Astrocyte (in vitro differentiated cells and primary cell): ENCODE data around the gene MKNK2. TPM values are rescaled to one million over a fixed set of nuclear protein-coding genes. Genes with fewer than 3 reads are reported as not detected.

Source experiments
- DNase-seq: peaks from one replicate; pipeline ENCODE4 v3.0.0-alpha.2; 2010; ENCODE audit warnings: low read depth
- FAIRE-seq: peaks from 2 replicates; lab custom pipeline; 2011; peaks lifted over from hg19 to GRCh38; lab: Jason Lieb, UNC
- H2AFZ ChIP-seq: 2 replicates; pipeline ENCODE4 v1.6.0; 2012; ENCODE audit warnings: low read depth, low read length, inconsistent platforms
- H3K27ac ChIP-seq: 2 replicates; pipeline ENCODE4 v1.5.1; 2011; ENCODE audit warnings: low read depth, low read length, inconsistent platforms
- H3K27me3 ChIP-seq: 2 replicates; pipeline ENCODE4 v1.6.0; 2011; ENCODE audit warnings: low read length, inconsistent platforms; ENCODE audit not compliant: insufficient read depth
- H3K36me3 ChIP-seq: 2 replicates; pipeline ENCODE4 v1.5.1; 2011; ENCODE audit warnings: low read length, inconsistent platforms; ENCODE audit not compliant: insufficient read depth
- H3K4me1 ChIP-seq: 2 replicates; pipeline ENCODE4 v1.5.1; 2011; ENCODE audit warnings: low read length, inconsistent platforms; ENCODE audit not compliant: insufficient read depth
- H3K4me2 ChIP-seq: 2 replicates; pipeline ENCODE4 v1.6.0; 2012; ENCODE audit warnings: low read length, inconsistent platforms
- H3K4me3 ChIP-seq: 2 replicates; pipeline ENCODE4 v1.5.1; 2011; ENCODE audit warnings: low read depth, mild to moderate bottlenecking, low read length, inconsistent platforms; ENCODE audit not compliant: insufficient read depth
- H3K79me2 ChIP-seq: 2 replicates; pipeline ENCODE4 v1.6.0; 2012; ENCODE audit warnings: mild to moderate bottlenecking, low read length, inconsistent platforms; ENCODE audit not compliant: insufficient read depth
- H3K9ac ChIP-seq: 2 replicates; pipeline ENCODE4 v1.6.0; 2012; ENCODE audit warnings: mild to moderate bottlenecking, low read length, inconsistent platforms
- H3K9me3 ChIP-seq: 2 replicates; pipeline ENCODE4 v1.5.1; 2012; ENCODE audit warnings: low read depth, mild to moderate bottlenecking, low read length, inconsistent platforms; ENCODE audit not compliant: insufficient read depth
- H4K20me1 ChIP-seq: 2 replicates; pipeline ENCODE4 v1.6.0; 2012; ENCODE audit warnings: low read length, inconsistent platforms; ENCODE audit not compliant: insufficient read depth
- H3K27ac Mint-ChIP-seq: one replicate; pipeline ENCODE4 v1.8.0; 2021; ENCODE audit warnings: mild to moderate bottlenecking, mixed read lengths; ENCODE audit not compliant: unreplicated experiment
- H3K27me3 Mint-ChIP-seq: one replicate; pipeline ENCODE4 v1.8.0; 2021; ENCODE audit warnings: low read depth, mixed read lengths; ENCODE audit not compliant: unreplicated experiment
- H3K36me3 Mint-ChIP-seq: one replicate; pipeline ENCODE4 v1.8.0; 2021; ENCODE audit warnings: low read depth, mixed read lengths; ENCODE audit not compliant: unreplicated experiment
- H3K4me1 Mint-ChIP-seq: one replicate; pipeline ENCODE4 v1.8.0; 2021; ENCODE audit warnings: low read depth, mixed read lengths; ENCODE audit not compliant: unreplicated experiment
- H3K4me3 Mint-ChIP-seq: one replicate; pipeline ENCODE4 v1.8.0; 2021; ENCODE audit warnings: mild to moderate bottlenecking, moderate library complexity, mixed read lengths; ENCODE audit not compliant: unreplicated experiment
- H3K9me3 Mint-ChIP-seq: one replicate; pipeline ENCODE4 v1.8.0; 2021; ENCODE audit warnings: mild to moderate bottlenecking, mixed read lengths; ENCODE audit not compliant: unreplicated experiment
- CTCF ChIP-seq: IDR thresholded peaks from 2 replicates; pipeline ENCODE4 v1.5.1; 2011; ENCODE audit warnings: low read depth, mild to moderate bottlenecking, inconsistent platforms, low read length, moderate library complexity; ENCODE audit not compliant: insufficient read depth
- EZH2 ChIP-seq: IDR thresholded peaks from 2 replicates; pipeline ENCODE4 v1.6.1; 2012; ENCODE audit warnings: mild to moderate bottlenecking, low read length, inconsistent platforms; ENCODE audit not compliant: insufficient read depth
- total RNA-seq: library from RNA; stranded (reverse); gene quantifications from 2 replicates; pipeline ENCODE4 v1.2.1, GENCODE V29; 2021

The MKNK2 gene
- total RNA-seq, 1 donor from 2014 or later = 146 TPM

GRCh38 chr19:2018752-2019151, 32.3 kb downstream of the MKNK2 start:
- no peak overlapping the region for H2AFZ ChIP-seq
- H3K4me2 ChIP-seq = no peak overlapping the region
- H3K9me3 ChIP-seq = no peaks in the 10 kb centered on the region
- DNase-seq (no peak), FAIRE-seq (no peak)
- no peaks in the 10 kb centered on the region for H3K36me3 ChIP-seq
- no peak overlapping the region for H3K27ac Mint-ChIP-seq
- no peaks in the 10 kb centered on the region for H3K4me1 ChIP-seq
- H4K20me1 ChIP-seq = peaks cover under 1% of the 10 kb centered on the region
- no peak overlapping the region for H3K4me3 Mint-ChIP-seq
- H3K4me1 Mint-ChIP-seq = no peaks in the 10 kb centered on the region
- no peak overlapping the region for H3K4me3 ChIP-seq
- H3K36me3 Mint-ChIP-seq = no peaks in the 10 kb centered on the region
- H3K9ac ChIP-seq = no peak overlapping the region
- peaks cover 6% of the 10 kb centered on the region for H3K79me2 ChIP-seq
- H3K9me3 Mint-ChIP-seq = no peaks in the 10 kb centered on the region
- peaks cover 3% of the 10 kb centered on the region for H3K27me3 Mint-ChIP-seq
- H3K27ac ChIP-seq = no peak overlapping the region
- H3K27me3 ChIP-seq = peaks cover 8% of the 10 kb centered on the region
- TF ChIP-seq EZH2 (no peak), CTCF (no peak)

GRCh38 chr19:2016041-2016807, 34.8 kb downstream of the MKNK2 start:
- Histone ChIP-seq H4K20me1 (peaks cover 21% of the 10 kb centered on the region), H3K79me2 (peaks cover 18% of the 10 kb centered on the region), H2AFZ (no peak overlapping the region), H3K9ac (no peak overlapping the region), H3K4me1 (no peaks in the 10 kb centered on the region), H3K36me3 (no peaks in the 10 kb centered on the region), H3K9me3 (no peaks in the 10 kb centered on the region), H3K4me3 (no peak overlapping the region), H3K27me3 (no peaks in the 10 kb centered on the region), H3K4me2 (no peak overlapping the region), H3K27ac (no peak overlapping the region)
- DNase-seq = peak; percentile 77
- H3K4me1 Mint-ChIP-seq = no peaks in the 10 kb centered on the region
- no peak for TF ChIP-seq CTCF
- no peak for TF ChIP-seq EZH2
- no peak for FAIRE-seq
- peak overlapping the region; percentile 67 for H3K4me3 Mint-ChIP-seq
- no peak overlapping the region for H3K27ac Mint-ChIP-seq
- H3K27me3 Mint-ChIP-seq = no peaks in the 10 kb centered on the region
- no peaks in the 10 kb centered on the region for H3K9me3 Mint-ChIP-seq
- H3K36me3 Mint-ChIP-seq = no peaks in the 10 kb centered on the region

GRCh38 chr19:2015608-2015950, 35.5 kb downstream of the MKNK2 start, which contains the start of gene BTBD2:
Gene BTBD2, minus strand, starts transcription at chr19:2015714. Its CDS starts 11 bp downstream, at chr19:2015703.
- H3K9ac ChIP-seq = peak within 1 kb of the TSS; percentile 58
- TF ChIP-seq EZH2 = no peak
- TF ChIP-seq CTCF = no peak
- no peak within 1 kb of the TSS for H3K27ac ChIP-seq
- Mint-ChIP-seq H3K36me3 (peaks cover 3% of the 10 kb centered on the region), H3K27ac (no peak within 1 kb of the TSS), H3K4me3 (peak within 1 kb of the TSS; percentile 67), H3K9me3 (no peaks in the 10 kb centered on the region), H3K27me3 (no peaks in the 10 kb centered on the region), H3K4me1 (no peaks in the 10 kb centered on the region)
- H3K36me3 ChIP-seq = no peaks in the 10 kb centered on the region
- H3K4me2 ChIP-seq = peak within 1 kb of the TSS; percentile 85
- H2AFZ ChIP-seq = no peak within 1 kb of the TSS
- H3K4me1 ChIP-seq = no peaks in the 10 kb centered on the region
- no peaks in the 10 kb centered on the region for H3K27me3 ChIP-seq
- H3K4me3 ChIP-seq = peak within 1 kb of the TSS; percentile 55
- FAIRE-seq = no peak
- peaks cover 27% of the 10 kb centered on the region for H4K20me1 ChIP-seq
- H3K9me3 ChIP-seq = no peaks in the 10 kb centered on the region
- H3K79me2 ChIP-seq = peaks cover 25% of the 10 kb centered on the region
- peak; percentile 80 for DNase-seq
